ENCODE data around the gene UTF1.

Gene UTF1

GRCh38 chr10:133196936-133197758 is 32.9 kb upstream of the UTF1 start:
- TF ChIP-seq CTCF (IDR thresholded peaks at IDR 0.05; ENCODE audit: low read length, missing control alignments): no peak

GRCh38 chr10:133197786-133198185 is 32.2 kb upstream of the UTF1 start:
- TF ChIP-seq CTCF (IDR thresholded peaks at IDR 0.05; ENCODE audit: low read length, missing control alignments): no peak
- DNase-seq (ENCODE audit: low read depth): no peak
- H3K4me3 ChIP-seq (replicated peaks; ENCODE audit: low read depth, low read length): no peak overlapping the region

More at GRCh38 chr10:133196936-133197758, 32.9 kb upstream of the UTF1 start:
- no peak overlapping the region for H3K4me3 ChIP-seq (replicated peaks; ENCODE audit: low read depth, low read length)
- DNase-seq (ENCODE audit: low read depth): no peak

- no peak for TF ChIP-seq CTCF (IDR thresholded peaks at IDR 0.05; ENCODE audit: low read length, missing control alignments)
- H3K4me3 ChIP-seq (replicated peaks; ENCODE audit: low read depth, low read length): no peak overlapping the region
- DNase-seq (ENCODE audit: low read depth): no peak
These were observed 31.8 kb upstream of the UTF1 start for GRCh38 chr10:133198206-133198605.

- no peak for TF ChIP-seq CTCF (IDR thresholded peaks at IDR 0.05; ENCODE audit: low read length, missing control alignments)
- no peak for DNase-seq (ENCODE audit: low read depth)
- H3K4me3 ChIP-seq (replicated peaks; ENCODE audit: low read depth, low read length): no peak overlapping the region
These were observed 31.2 kb upstream of the UTF1 start for GRCh38 chr10:133198621-133199487.

- no peak for DNase-seq (ENCODE audit: low read depth)
- no peak overlapping the region for H3K4me3 ChIP-seq (replicated peaks; ENCODE audit: low read depth, low read length)
- no peak for TF ChIP-seq CTCF (IDR thresholded peaks at IDR 0.05; ENCODE audit: low read length, missing control alignments)
These were observed 30.5 kb upstream of the UTF1 start for GRCh38 chr10:133199488-133199885.

GRCh38 chr10:133199992-133200611 is 29.9 kb upstream of the UTF1 start:
- DNase-seq (ENCODE audit: low read depth): no peak
- no peak for TF ChIP-seq CTCF (IDR thresholded peaks at IDR 0.05; ENCODE audit: low read length, missing control alignments)
- no peak overlapping the region for H3K4me3 ChIP-seq (replicated peaks; ENCODE audit: low read depth, low read length)

Measured in fibroblast of pulmonary artery (primary cell).